Endothelial cell of umbilical vein (primary cell): ENCODE data around the gene METTL24.

ENCODE experiments used
- EZH2 ChIP-seq: IDR thresholded peaks from 2 replicates; pipeline ENCODE4 v1.6.1; 2012; ENCODE audit warnings: borderline replicate concordance, low read depth, mild to moderate bottlenecking, moderate library complexity, low read length, inconsistent platforms; ENCODE audit not compliant: severe bottlenecking
- FOS ChIP-seq: IDR thresholded peaks from 2 replicates; pipeline ENCODE4 v1.6.1; 2011; ENCODE audit warnings: mild to moderate bottlenecking, low read length, moderate library complexity, borderline replicate concordance; ENCODE audit not compliant: insufficient read depth
- JUN ChIP-seq: IDR thresholded peaks from 2 replicates; pipeline ENCODE4 v1.6.1; 2011; ENCODE audit warnings: borderline replicate concordance, low read depth; ENCODE audit not compliant: insufficient read length, insufficient read depth
- MYC ChIP-seq: IDR thresholded peaks from one replicate; pipeline ENCODE4 v1.6.1; 2011; ENCODE audit warnings: mild to moderate bottlenecking, low read depth, low read length
- POLR2A ChIP-seq: IDR thresholded peaks from 2 replicates; pipeline ENCODE4 v1.6.1; 2012; ENCODE audit warnings: low read depth, mild to moderate bottlenecking, control low read depth, low read length
- POLR2AphosphoS5 ChIP-seq: IDR thresholded peaks from 2 replicates; pipeline ENCODE4 v1.6.1; 2012; ENCODE audit warnings: low read depth, mild to moderate bottlenecking, control low read depth, low read length, moderate library complexity; ENCODE audit not compliant: insufficient read depth
- TF ChIP-seq, protein P1 (sequence below): IDR thresholded peaks from 2 replicates; pipeline ENCODE4 v1.6.1; 2011; ENCODE audit not compliant: insufficient read depth, insufficient read length
- TF ChIP-seq, protein P2 (sequence below), 2 donors: IDR thresholded peaks; 1 replicate in 1 of 2; 2 replicates in 1 of 2; pipeline ENCODE4 v1.5.1; 2011; ENCODE audit warnings: low read length in 2 of 2, mild to moderate bottlenecking in 2 of 2, moderate library complexity in 2 of 2, control low read depth in 1 of 2, inconsistent platforms in 1 of 2, low read depth in 1 of 2; ENCODE audit not compliant: insufficient read depth in 1 of 2; ENCODE audit errors: extremely low read depth in 1 of 2

DNA sequence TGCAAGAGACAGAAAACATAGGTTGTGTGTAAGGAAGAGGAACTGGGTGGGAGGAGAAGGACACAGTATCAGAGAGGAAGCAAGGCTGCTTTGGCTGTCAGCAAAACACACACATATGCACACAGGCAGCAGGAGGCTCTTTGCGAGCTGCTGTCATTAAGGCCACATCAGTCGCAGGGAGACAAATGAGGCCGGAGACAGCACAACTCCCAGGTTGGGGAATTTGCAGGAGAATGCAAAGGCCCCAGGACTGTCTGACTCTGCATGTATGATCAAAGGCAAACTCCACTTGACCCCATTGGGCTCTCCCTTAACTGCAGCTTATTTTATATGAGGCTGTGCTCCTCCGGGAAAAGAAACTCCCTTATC, 35.3 kb downstream of the METTL24 start:
- TF ChIP-seq POLR2A: no peak
- TF ChIP-seq, protein P1, sequence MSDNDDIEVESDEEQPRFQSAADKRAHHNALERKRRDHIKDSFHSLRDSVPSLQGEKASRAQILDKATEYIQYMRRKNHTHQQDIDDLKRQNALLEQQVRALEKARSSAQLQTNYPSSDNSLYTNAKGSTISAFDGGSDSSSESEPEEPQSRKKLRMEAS: no peak
- TF ChIP-seq, protein P2, sequence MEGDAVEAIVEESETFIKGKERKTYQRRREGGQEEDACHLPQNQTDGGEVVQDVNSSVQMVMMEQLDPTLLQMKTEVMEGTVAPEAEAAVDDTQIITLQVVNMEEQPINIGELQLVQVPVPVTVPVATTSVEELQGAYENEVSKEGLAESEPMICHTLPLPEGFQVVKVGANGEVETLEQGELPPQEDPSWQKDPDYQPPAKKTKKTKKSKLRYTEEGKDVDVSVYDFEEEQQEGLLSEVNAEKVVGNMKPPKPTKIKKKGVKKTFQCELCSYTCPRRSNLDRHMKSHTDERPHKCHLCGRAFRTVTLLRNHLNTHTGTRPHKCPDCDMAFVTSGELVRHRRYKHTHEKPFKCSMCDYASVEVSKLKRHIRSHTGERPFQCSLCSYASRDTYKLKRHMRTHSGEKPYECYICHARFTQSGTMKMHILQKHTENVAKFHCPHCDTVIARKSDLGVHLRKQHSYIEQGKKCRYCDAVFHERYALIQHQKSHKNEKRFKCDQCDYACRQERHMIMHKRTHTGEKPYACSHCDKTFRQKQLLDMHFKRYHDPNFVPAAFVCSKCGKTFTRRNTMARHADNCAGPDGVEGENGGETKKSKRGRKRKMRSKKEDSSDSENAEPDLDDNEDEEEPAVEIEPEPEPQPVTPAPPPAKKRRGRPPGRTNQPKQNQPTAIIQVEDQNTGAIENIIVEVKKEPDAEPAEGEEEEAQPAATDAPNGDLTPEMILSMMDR (IDR thresholded peaks at IDR 0.05; ENCODE audit: extremely low read depth in 1 of 2, insufficient read depth in 1 of 2, low read depth in 1 of 2, low read length in 2 of 2): no peak
- no peak for TF ChIP-seq POLR2AphosphoS5
- no peak for TF ChIP-seq FOS
- TF ChIP-seq EZH2: no peak
- no peak for TF ChIP-seq MYC
- no peak for TF ChIP-seq JUN
